GM18951 (cell line): Measurements from ENCODE around the gene CHCHD6.

ENCODE experiments used
- POLR2A ChIP-seq: IDR thresholded peaks from 4 replicates; pipeline ENCODE4 v1.6.1; 2011; ENCODE audit warnings: mild to moderate bottlenecking; ENCODE audit not compliant: insufficient read length, insufficient read depth; ENCODE audit errors: extremely low read depth
- in situ Hi-C: fragments of 300-500 bp; cut with MboI; formaldehyde crosslinking; loops from one replicate; pipeline ENCODE4 v1.12.0; 2022; ENCODE audit warnings: low sequenced_read_pairs, mixed read lengths, inconsistent platforms; ENCODE audit not compliant: unreplicated experiment

CHCHD6 gene

DNA sequence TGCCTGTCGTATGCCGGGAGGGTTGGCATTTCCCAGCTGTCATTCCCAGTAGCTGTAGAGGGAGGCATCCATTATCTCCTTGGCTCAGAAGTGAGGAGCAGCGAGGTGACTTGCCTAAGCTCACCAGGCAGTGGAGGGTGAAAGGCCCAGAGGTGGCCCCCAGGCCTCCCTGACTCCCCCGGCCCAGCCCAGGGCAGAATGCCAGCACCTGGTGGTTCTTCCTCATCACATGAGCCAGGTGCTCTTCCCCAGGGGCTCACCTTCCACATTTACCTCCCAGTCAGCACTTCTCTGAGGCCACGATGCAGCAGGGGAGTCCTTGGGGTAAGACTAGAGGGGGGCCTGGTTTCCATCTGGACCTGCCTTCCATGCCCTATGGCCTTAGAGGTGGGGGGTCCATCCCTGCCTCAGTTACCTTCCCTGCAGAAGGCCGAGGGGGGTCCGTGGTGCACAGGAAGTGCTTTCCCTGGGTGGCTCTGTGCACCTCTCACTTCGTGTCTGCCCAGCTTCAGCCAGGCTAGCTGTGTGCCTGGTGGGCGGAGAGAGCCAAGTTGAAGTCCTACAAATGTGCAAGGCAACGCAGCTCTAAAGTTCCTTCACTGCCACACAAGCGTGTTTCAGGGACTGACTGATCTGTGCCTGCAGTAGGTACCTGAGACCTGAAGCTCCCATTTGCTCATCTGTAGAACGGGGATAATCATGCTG, 208.6 kb downstream of the CHCHD6 start:
- in situ Hi-C loops: no loop called here
- TF ChIP-seq POLR2A: no peak

DNA sequence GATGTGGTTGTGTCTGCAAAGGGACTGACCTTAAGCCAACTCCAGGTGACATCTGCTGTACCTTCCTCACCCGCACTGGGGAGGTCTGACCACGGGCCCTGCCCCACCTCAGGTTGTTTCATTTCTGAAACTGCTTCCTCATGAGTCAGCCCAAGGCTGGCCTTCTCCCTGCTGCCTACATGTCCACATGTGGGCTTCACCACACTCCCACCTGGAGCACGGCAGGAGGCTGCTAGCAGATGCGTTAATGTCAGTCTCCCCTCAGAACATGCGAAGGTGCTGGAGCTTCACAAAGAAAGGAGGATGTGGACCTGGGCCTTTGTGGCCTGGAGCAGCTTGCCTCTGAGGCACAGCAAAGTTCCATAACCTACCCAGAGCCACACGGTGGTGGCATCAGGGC, 209.5 kb downstream of the CHCHD6 start:
- TF ChIP-seq POLR2A: no peak
- in situ Hi-C loops: no loop called here

GRCh38 chr3:126914226-126914625, 210.2 kb downstream of the CHCHD6 start:
- TF ChIP-seq POLR2A: no peak

DNA sequence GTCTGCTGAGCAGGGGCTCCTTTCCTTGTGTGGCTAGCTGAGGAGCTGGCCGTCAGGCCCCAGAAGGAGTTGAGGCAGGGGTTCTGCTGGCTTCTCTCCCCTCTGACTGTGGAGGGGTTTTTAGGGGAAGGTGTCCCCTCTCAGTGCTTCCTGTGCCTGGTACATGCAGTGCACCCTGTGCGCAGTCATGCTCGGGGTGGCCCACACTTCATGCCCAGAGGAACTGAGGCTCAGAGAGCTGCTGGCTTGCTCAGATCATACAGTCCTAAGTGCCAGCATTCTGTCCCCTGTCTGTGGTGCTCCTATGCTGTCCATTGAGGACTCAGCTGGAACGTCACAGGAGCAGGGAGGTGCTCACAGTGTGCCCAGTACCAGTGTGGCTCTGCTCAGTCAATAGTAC, 211.0 kb downstream of the CHCHD6 start:
- in situ Hi-C loops: no loop called here
- no peak for TF ChIP-seq POLR2A

More at GRCh38 chr3:126914226-126914625, 210.2 kb downstream of the CHCHD6 start:
- in situ Hi-C loops: no loop called here

DNA sequence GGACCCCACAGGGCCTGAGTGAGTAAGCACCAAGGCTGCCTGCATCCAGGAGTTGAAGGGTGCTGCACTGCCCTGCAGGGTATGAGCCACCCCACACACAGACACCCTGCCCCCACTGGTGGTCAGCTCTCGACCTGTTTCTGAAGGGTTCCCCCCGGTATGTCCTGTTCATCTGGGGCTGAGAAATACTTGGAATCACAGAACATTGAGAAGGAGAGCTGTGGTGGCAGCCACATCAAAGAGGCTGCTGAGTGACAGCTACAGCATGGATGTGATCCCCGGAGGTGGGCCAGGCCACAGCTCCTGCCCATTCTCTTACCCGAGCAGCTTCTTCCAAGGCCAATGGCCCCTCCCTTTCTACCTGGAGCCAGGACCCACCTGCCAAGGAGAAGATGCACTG, 212.5 kb downstream of the CHCHD6 start:
- in situ Hi-C loops: no loop called here
- no peak for TF ChIP-seq POLR2A

DNA sequence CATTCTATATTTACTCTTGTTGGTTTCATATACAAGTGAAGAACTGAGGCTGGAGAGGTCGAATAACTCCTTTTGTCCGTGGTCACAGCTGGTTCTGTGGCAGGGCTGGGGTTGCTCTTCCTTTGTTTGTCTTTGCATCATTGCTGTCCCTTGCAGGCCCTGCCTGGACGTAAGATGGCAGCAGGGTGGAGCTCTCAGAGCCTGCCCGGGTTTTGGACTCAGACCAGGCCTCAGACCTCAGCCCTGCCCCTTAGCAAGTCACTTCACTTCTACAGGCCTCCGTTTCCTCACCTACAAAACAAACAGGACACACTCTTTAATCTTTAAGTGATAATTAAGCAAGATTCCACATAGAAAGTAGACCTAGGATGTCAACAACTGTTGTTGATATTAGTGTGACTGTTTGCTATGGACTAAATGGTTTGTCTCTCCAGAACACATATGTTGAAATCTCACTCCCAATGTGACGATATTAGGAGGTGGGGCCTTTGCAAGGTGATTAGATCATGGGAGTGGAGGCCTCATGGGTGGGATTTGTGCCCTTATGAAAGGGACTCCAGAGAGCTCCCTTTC, 213.3 kb downstream of the CHCHD6 start:
- in situ Hi-C loops: no loop called here
- no peak for TF ChIP-seq POLR2A

GRCh38 chr3:126918355-126918821, 214.3 kb downstream of the CHCHD6 start:
- in situ Hi-C loops: no loop called here
- no peak for TF ChIP-seq POLR2A

DNA sequence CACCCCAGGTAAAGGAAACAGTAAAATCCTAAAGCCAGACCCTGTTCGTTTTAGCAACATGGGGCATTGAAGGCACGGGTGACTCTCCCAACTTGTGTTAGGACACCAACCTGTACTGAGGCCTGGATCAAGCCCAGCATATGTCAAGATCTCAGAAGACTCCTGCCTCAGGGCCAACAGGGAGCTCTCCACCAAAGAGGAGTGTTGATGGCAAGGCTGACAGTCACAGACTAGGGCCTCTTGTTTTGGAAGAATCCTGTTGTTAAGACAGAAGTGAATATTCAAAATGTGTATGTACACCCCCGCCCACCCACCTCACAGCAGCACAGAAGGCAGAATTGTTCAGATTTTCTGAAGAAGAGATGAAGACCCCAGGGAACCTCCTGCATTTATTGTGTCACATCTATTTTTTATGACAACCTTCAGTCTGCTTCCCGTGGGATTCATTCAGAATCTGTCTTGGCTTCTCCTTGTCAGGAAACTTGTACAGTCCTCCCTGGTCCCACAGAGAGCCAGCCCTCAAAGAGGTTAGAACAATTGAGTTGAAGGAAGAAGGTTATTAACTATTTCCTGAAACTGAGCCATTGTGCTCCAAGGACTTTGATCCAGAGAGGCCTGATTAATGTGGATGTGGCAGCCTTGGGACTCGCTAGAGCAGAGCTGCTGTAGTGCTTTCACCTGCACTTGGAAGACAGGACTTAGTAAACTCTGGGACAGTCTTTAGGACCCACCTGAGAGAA, 217.2 kb downstream of the CHCHD6 start:
- in situ Hi-C loops: no loop called here
- no peak for TF ChIP-seq POLR2A

DNA sequence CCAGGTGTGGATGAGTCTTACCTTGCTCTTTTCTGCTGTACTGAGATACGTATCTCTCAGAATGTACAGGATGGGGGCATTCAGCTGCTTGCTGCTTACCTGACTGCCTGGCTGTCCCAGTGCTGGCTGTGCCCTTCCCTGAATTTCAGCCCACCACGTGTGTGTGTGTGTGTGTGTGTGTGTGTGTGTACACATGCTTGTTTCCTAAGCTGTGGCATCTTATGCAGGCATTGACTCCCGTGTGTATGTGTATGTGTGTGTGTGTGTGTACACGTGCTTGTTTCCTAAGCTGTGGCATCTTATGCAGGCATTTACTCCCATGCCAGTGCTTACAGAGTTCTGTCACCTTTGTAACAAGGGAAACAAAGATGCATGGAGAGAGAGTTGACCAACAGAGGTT, 218.4 kb downstream of the CHCHD6 start:
- no peak for TF ChIP-seq POLR2A
- in situ Hi-C loops: no loop called here

DNA sequence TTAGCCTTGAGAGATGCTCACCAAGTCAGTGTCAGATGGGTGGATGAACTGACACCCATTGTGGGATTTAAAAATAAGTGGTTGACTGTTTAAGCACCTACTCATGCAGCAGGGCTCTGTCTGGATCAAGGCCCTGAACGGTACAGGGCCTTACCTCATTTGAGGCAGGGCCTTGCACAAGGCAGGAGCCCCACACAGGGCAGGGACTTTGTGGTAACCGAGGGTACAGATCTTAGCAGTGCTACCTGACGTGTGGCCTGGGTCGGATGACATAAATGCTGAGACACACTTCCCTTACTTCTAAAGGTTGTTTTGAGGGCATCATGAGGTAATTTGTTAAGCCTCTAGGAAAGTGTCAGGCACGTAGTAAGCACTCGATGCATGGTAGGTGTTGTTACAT, 219.4 kb downstream of the CHCHD6 start:
- TF ChIP-seq POLR2A: no peak
- in situ Hi-C loops: no loop called here

GRCh38 chr3:126923895-126924294, 219.9 kb downstream of the CHCHD6 start:
- TF ChIP-seq POLR2A: no peak
- in situ Hi-C loops: no loop called here

- in situ Hi-C loops: no loop called here
- TF ChIP-seq POLR2A: no peak
Measured at GRCh38 chr3:126924458-126924857, 220.4 kb downstream of the CHCHD6 start.

DNA sequence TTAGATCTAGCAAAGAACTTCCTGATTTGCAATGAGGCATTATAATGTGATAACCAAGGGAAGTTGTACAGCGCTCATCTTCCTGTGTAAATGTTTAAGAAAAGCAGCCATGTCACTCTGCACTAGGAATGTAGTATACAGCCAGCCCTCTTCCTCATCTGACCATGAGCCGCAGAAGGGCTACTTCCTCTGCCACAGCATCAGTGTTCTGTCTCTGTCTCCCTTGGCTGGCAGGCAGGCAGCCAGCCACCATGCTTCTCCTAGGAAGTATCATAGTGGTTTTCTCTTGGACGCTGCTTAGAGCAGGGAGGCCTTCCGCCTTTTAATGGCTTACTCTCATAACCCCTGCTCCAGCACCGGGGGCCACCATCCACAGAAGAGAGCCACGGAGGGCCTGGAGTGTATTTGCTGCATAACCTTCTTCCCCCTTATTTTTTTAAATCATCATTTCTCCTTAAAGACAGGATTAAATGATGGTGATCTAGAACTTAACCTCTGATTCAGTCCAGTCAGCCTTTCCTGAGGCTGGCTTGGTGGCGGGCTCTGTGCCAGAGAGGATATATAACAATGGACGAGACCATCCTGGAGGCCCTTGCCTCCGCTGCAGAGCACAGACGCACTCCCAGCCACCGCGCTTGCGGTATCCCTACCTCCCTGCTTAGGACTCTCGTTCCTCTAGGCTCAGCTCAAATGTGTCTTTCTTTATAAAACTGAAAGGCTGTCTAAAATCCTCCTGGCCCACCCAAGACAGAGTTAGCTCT, 221.6 kb downstream of the CHCHD6 start:
- in situ Hi-C loops: no loop called here
- no peak for TF ChIP-seq POLR2A
